NT2/D1 (cell line): ENCODE results near the gene VPS41.

Experiments used
- SUZ12 ChIP-seq: IDR thresholded peaks from 2 replicates; pipeline ENCODE4 v1.6.1; 2011; ENCODE audit not compliant: insufficient read length, insufficient read depth; ENCODE audit errors: extremely low read depth
- ZNF274 ChIP-seq: IDR thresholded peaks from 2 replicates; pipeline ENCODE4 v1.6.1; 2011; ENCODE audit warnings: mild to moderate bottlenecking, low read depth, low read length

- TF ChIP-seq SUZ12: no peak
- TF ChIP-seq ZNF274: no peak
These were observed 89.5 kb downstream of the VPS41 start for GRCh38 chr7:38819463-38819862.
